Keratinocyte (primary cell): ENCODE results near the gene PPP2R5C. TPM values are rescaled to one million over a fixed set of nuclear protein-coding genes. Genes with fewer than 3 reads are reported as not detected.

Experiments used
- DNase-seq: peaks from one replicate; pipeline ENCODE4 v3.0.0-alpha.2; 2011; ENCODE audit warnings: low read depth, missing footprints, low spot score
- FAIRE-seq: peaks from 2 replicates; lab custom pipeline; 2011; peaks lifted over from hg19 to GRCh38; lab: Jason Lieb, UNC
- H2AFZ ChIP-seq: 2 replicates; pipeline ENCODE4 v1.6.0; 2012; ENCODE audit warnings: low read length, control low read depth, inconsistent platforms; ENCODE audit not compliant: control insufficient read depth
- H3K27ac ChIP-seq: 2 replicates; pipeline ENCODE4 v1.5.1; 2011; ENCODE audit warnings: low read length; ENCODE audit not compliant: control insufficient read depth, insufficient read depth
- H3K27me3 ChIP-seq: 3 replicates; pipeline ENCODE4 v1.6.0; 2011; ENCODE audit warnings: low read length; ENCODE audit not compliant: control insufficient read depth, insufficient read depth; ENCODE audit errors: extremely low read depth
- H3K36me3 ChIP-seq, 2 experiments: 2 replicates in 1 of 2; 3 replicates in 1 of 2; pipeline ENCODE4 v1.5.1; 2011; ENCODE audit warnings: low read length in 2 of 2, mild to moderate bottlenecking in 1 of 2; ENCODE audit not compliant: control insufficient read depth in 2 of 2, insufficient read depth in 2 of 2; ENCODE audit errors: extremely low read depth in 1 of 2
- H3K4me1 ChIP-seq: 3 replicates; pipeline ENCODE4 v1.5.1; 2011; ENCODE audit warnings: low read length; ENCODE audit not compliant: control insufficient read depth, insufficient read depth; ENCODE audit errors: extremely low read depth
- H3K4me2 ChIP-seq: 3 replicates; pipeline ENCODE4 v1.6.0; 2011; ENCODE audit warnings: low read depth, low read length; ENCODE audit not compliant: control insufficient read depth, insufficient read depth; ENCODE audit errors: extremely low read depth
- H3K4me3 ChIP-seq, 3 experiments: fragments of 200-600 bp in 1 of 3; sonication (generic) in 1 of 3; 2 replicates in 2 of 3; 3 replicates in 1 of 3; pipeline ENCODE4 v1.5.1; 2011 to 2016; ENCODE audit warnings: low read length in 3 of 3, mild to moderate bottlenecking in 3 of 3, control low read depth in 2 of 3, inconsistent platforms in 1 of 3, low read depth in 1 of 3, mixed read lengths in 1 of 3, mixed run types in 1 of 3, moderate library complexity in 1 of 3; ENCODE audit not compliant: control insufficient read depth in 2 of 3, insufficient read depth in 2 of 3; ENCODE audit errors: extremely low read depth in 1 of 3
- H3K79me2 ChIP-seq: 2 replicates; pipeline ENCODE4 v1.6.0; 2012; ENCODE audit warnings: low read length; ENCODE audit not compliant: control insufficient read depth, insufficient read depth
- H3K9ac ChIP-seq: 3 replicates; pipeline ENCODE4 v1.6.0; 2011; ENCODE audit warnings: low read length; ENCODE audit not compliant: control insufficient read depth, insufficient read depth; ENCODE audit errors: extremely low read depth
- H3K9me1 ChIP-seq: 3 replicates; pipeline ENCODE4 v1.6.0; 2011; ENCODE audit warnings: low read length; ENCODE audit not compliant: control insufficient read depth, insufficient read depth; ENCODE audit errors: extremely low read depth
- H3K9me3 ChIP-seq: 2 replicates; pipeline ENCODE4 v1.5.1; 2012; ENCODE audit warnings: low read depth, low read length; ENCODE audit not compliant: control insufficient read depth
- H4K20me1 ChIP-seq: 3 replicates; pipeline ENCODE4 v1.6.0; 2011; ENCODE audit warnings: low read length; ENCODE audit not compliant: control insufficient read depth, insufficient read depth; ENCODE audit errors: extremely low read depth
- CTCF ChIP-seq, 3 experiments: IDR thresholded peaks in 1 of 3; conservative IDR thresholded peaks in 1 of 3; optimal IDR thresholded peaks in 1 of 3; 2 replicates in 2 of 3; 3 replicates in 1 of 3; pipeline versions ENCODE3 to v1.5.1; 2011; ENCODE audit warnings: low read length in 3 of 3, mild to moderate bottlenecking in 3 of 3, moderate library complexity in 2 of 3, control low read depth in 1 of 3, inconsistent platforms in 1 of 3; ENCODE audit not compliant: insufficient read depth in 2 of 3; ENCODE audit errors: extremely low read depth in 1 of 3
- EZH2 ChIP-seq: IDR thresholded peaks from one replicate; pipeline ENCODE4 v1.6.1; 2012; ENCODE audit warnings: inconsistent platforms, mild to moderate bottlenecking, low read length, moderate library complexity
- dilution Hi-C: fragments of 300-500 bp; cut with MboI; formaldehyde crosslinking; loops from one replicate; pipeline ENCODE4 v1.7.0; 2020; ENCODE audit warnings: low sequenced_read_pairs; ENCODE audit not compliant: extremely low pct_ligation_motif_present
- polyA plus RNA-seq, 5 experiments: library from polyadenylated mRNA; depleted of rRNA in 3 of 5; stranded (reverse) in 3 of 5; stranded (forward) in 1 of 5; unstranded in 1 of 5; fragments of >200 nt; gene quantifications; 1 replicate in 1 of 5; 2 replicates in 3 of 5; 3 replicates in 1 of 5; pipeline versions ENCODE4 v1.2.1 to v1.2.3, GENCODE V29; 2011 to 2012; ENCODE audit warnings: missing spikeins in 2 of 5, low read depth in 1 of 5, low replicate concordance in 1 of 5

PPP2R5C gene
- polyA plus RNA-seq, 1 donor (not counting 4 experiments of a cell fraction or from before 2014, with no cell fraction given): 105 TPM

- Histone ChIP-seq H3K36me3 (peaks cover 0 to 9% of the 10 kb centered on the region in 2 experiments), H4K20me1 (no peaks in the 10 kb centered on the region), H3K9me1 (no peaks in the 10 kb centered on the region), H3K79me2 (no peaks in the 10 kb centered on the region), H3K4me3 (no peak overlapping the region), H3K27ac (no peak overlapping the region), H3K4me1 (no peaks in the 10 kb centered on the region), H3K4me2 (no peak overlapping the region), H3K9ac (no peak overlapping the region), H2AFZ (no peak overlapping the region), H3K9me3 (no peaks in the 10 kb centered on the region), H3K27me3 (no peaks in the 10 kb centered on the region)
- TF ChIP-seq CTCF (optimal IDR thresholded peaks at IDR 0.05 in 1 of 3, IDR thresholded peaks at IDR 0.05 in 1 of 3, conservative IDR thresholded peaks at IDR 0.05 in 1 of 3; ENCODE audit: extremely low read depth in 1 of 3, insufficient read depth in 2 of 3, low read length in 3 of 3) (no peak), EZH2 (no peak)
- dilution Hi-C loops: no loop called here
- no peak for FAIRE-seq
- no peak for DNase-seq
Observed at GRCh38 chr14:101927859-101928258, 166.3 kb downstream of the PPP2R5C start.

- Histone ChIP-seq H3K4me3 (no peak overlapping the region), H4K20me1 (no peaks in the 10 kb centered on the region), H2AFZ (no peak overlapping the region), H3K4me2 (no peak overlapping the region), H3K9me3 (no peaks in the 10 kb centered on the region), H3K36me3 (peaks cover 0 to 9% of the 10 kb centered on the region in 2 experiments), H3K9me1 (no peaks in the 10 kb centered on the region), H3K4me1 (no peaks in the 10 kb centered on the region), H3K27me3 (no peaks in the 10 kb centered on the region), H3K79me2 (no peaks in the 10 kb centered on the region), H3K9ac (no peak overlapping the region), H3K27ac (no peak overlapping the region)
- dilution Hi-C loops: no loop called here
- no peak for TF ChIP-seq CTCF (optimal IDR thresholded peaks at IDR 0.05 in 1 of 3, IDR thresholded peaks at IDR 0.05 in 1 of 3, conservative IDR thresholded peaks at IDR 0.05 in 1 of 3; ENCODE audit: extremely low read depth in 1 of 3, insufficient read depth in 2 of 3, low read length in 3 of 3)
- TF ChIP-seq EZH2: no peak
- DNase-seq (no peak), FAIRE-seq (no peak)
Observed at GRCh38 chr14:101928415-101928841, 166.9 kb downstream of the PPP2R5C start.
